Adrenal gland (tissue), 5 donors: ENCODE measurements around the gene ANGPT4.

Experiments used
- CTCF ChIP-seq, 6 experiments: fragments of 450-650 bp in 4 of 6; fragments of 200-600 bp in 2 of 6; sonication (generic) in 1 of 6; IDR thresholded peaks; 1 replicate in 5 of 6; 2 replicates in 1 of 6; pipeline versions ENCODE4 v1.5.1 to v1.8.0; 2016 to 2021; ENCODE audit warnings: antibody characterized with exemption in 6 of 6, mild to moderate bottlenecking in 2 of 6, moderate library complexity in 1 of 6
- POLR2A ChIP-seq, 2 donors: fragments of 450-650 bp; IDR thresholded peaks; one replicate each; pipeline ENCODE4 v1.6.1; 2017; ENCODE audit warnings: antibody characterized with exemption in 2 of 2, mild to moderate bottlenecking in 2 of 2, moderate library complexity in 1 of 2
- donor health status: DM: no; HTN: no; CAD: no.

GRCh38 chr20:846894-847278, 69.2 kb downstream of the ANGPT4 start:
- no peak for TF ChIP-seq POLR2A (IDR thresholded peaks at IDR 0.05)
- no peak for TF ChIP-seq CTCF (IDR thresholded peaks at IDR 0.05)
